Kidney tubule cell (primary cell): ENCODE measurements around the gene CDH5.

ENCODE experiments used
- DNase-seq: peaks from one replicate; pipeline ENCODE4 v3.0.0-alpha.2; 2018; ENCODE audit warnings: low spot score

Gene CDH5

DNA sequence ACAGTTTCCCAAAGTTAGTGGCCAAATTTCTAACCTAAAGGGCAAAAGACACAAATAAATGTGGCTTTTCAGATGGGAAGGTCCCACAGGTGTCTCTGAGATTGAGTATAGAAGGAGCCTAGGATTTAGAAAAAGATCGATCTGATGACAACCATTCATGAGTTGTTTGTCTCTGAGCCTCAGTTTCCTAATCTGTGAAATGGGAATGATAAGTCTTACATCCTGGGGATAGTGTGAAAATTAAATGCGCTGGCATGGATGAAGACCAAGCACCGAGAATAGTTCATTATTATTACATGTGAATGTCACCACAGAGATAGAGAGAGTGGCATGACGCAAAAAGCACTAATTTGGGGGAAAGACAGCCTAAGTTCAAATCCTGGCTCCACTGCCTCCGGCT is 7.2 kb downstream of the CDH5 start:
- DNase-seq, result no peak

- no peak for DNase-seq
Observed at GRCh38 chr16:66374176-66374575, 7.7 kb downstream of the CDH5 start.

- DNase-seq, result no peak
Observed at GRCh38 chr16:66375451-66375850, 9.0 kb downstream of the CDH5 start.

- no peak for DNase-seq
Observed at GRCh38 chr16:66376114-66376513, 9.6 kb downstream of the CDH5 start.

DNA sequence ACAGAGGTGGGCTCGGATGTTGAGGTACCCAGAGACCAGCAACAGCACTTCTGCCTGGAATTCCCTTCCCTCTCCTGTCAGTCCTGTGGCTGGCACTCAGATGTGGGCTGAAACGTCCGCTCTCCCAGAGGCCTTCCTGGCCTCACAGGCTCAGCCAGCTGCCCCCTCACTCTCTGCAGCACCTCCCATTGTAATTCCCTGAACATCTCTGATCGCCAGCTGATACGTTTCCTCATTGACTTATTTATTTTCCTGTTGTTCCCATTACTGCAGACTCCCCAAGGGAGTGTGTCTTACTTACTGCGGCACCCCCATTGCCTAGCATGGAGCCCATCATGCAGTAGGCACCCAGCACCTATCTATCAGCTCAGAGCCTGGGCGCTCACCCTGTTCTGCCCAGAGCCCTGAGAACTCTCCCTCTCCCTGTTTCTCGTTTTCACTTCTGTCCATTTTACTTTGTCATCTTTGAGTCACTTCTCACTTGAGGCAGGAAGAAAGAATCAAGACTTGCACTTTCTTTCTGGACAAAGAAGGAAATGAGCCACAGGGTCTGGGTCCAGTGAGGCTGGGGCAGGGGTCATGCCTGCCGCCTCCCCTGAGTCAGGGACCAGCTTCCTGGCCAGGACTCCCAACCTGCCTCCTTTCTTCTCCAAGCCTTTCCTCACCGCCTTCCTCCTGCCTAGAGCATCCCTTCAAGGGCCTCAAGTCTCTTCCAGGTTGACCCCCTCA is 10.2 kb downstream of the CDH5 start:
- DNase-seq, result peak; percentile 39

GRCh38 chr16:66377324-66377723 is 10.8 kb downstream of the CDH5 start:
- DNase-seq, result no peak

- DNase-seq, result peak; percentile 32
Observed at GRCh38 chr16:66378741-66379570, 12.5 kb downstream of the CDH5 start.

- DNase-seq, result no peak
Observed at GRCh38 chr16:66379571-66379941, 13.1 kb downstream of the CDH5 start.

DNA sequence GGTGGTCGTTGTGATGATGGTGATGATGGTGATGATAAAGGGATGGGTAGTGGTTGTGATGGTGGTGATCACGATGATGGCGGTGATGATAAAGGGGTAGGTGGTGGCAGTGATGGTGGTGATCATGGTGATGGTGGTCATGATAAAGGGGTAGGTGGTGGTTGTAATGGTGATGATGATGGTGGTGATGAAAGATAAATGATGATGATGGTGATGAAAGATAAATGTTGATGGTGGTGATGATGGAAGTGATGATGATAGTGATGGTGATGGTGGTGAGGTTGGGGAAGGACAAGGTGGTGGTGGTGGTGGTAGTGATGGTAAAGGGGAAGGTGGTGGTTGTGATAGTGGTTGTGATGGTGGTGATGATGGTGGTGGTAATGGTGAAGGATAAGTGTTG is 13.9 kb downstream of the CDH5 start:
- DNase-seq, result no peak

GRCh38 chr16:66381585-66382170 is 15.2 kb downstream of the CDH5 start:
- DNase-seq, result no peak

- peak; percentile 99 for DNase-seq
Observed at GRCh38 chr16:66382171-66382965, 15.9 kb downstream of the CDH5 start.

- DNase-seq, result peak; percentile 98
Observed at GRCh38 chr16:66382966-66383299, 16.4 kb downstream of the CDH5 start.

- DNase-seq, result no peak
Observed at GRCh38 chr16:66383551-66383950, 17.1 kb downstream of the CDH5 start.

DNA sequence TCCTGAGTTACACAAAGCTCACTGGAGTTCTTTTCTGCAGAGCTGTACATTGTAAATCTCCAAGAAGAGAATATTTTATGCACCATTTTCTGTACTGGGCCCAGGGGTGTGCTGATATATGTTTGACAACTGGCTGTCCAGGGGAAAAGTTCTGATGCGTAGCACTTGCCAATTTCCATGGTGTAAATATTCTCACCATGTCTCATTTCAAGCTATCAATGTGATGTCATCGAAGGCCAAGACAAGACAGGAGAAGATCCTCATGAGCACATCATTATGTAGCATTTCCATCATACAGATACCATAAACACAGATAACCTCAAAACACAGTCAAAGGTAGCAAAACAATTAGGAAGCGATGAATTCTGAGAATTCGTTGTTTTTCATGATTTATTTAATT is 18.9 kb downstream of the CDH5 start:
- DNase-seq, result no peak

DNA sequence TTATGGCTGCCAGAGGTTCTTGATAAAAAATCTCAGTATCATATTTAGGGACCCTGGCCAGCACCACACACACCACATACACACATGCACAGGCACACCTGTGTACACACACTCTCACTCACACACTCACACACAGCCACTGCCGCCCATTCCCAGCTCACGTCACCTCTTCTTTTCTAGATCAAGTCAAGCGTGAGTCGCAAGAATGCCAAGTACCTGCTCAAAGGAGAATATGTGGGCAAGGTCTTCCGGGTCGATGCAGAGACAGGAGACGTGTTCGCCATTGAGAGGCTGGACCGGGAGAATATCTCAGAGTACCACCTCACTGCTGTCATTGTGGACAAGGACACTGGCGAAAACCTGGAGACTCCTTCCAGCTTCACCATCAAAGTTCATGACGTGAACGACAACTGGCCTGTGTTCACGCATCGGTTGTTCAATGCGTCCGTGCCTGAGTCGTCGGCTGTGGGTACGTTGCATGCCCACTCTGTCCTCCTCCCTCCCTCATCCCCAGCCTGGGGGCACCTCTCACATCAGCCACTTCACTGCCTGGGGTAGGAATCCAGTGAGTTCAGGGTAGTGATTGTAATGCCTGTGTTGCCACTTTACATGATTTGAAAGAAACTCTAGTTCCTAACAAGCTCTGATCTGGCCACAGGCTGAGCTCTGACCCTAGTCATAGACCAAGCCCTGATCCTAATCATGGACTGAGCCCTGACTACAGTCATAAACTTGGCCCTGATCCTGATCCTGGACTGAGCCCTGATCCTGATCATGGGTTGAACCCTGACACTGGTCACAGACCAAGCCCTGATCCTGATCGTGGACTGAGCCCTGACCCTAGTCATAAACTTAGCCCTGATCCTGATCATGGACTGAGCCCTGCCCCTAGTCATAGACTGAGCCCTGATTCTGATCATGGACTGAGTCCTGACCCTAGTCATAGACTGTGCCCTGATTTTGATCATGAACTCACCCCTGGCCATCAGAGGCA is 20.4 kb downstream of the CDH5 start:
- DNase-seq, result no peak

DNA sequence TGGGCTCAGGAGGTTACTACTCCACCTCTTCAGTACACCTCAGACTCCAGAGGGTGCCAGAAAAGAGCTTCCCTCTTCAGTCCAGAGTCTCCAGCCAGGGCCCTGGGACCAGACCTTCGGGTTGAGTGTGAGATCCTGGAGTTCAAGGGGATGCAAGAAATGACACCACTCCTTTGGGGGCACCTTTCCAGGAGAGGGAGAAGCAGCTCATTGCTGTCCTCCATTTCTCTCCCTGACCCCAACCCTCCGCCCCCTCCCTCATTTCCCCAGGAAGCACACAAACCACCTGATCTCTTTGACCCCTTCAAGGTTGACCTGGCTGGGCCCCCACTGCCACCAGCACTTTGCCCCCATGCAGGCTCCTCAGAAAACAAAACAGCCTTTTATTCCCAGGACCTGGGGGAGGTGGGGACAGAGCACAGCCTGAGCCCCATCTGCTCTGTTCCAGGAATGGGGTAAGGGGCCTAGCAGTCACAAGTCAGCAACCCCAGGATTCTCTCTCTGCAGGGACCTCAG is 21.4 kb downstream of the CDH5 start:
- DNase-seq, result no peak

DNA sequence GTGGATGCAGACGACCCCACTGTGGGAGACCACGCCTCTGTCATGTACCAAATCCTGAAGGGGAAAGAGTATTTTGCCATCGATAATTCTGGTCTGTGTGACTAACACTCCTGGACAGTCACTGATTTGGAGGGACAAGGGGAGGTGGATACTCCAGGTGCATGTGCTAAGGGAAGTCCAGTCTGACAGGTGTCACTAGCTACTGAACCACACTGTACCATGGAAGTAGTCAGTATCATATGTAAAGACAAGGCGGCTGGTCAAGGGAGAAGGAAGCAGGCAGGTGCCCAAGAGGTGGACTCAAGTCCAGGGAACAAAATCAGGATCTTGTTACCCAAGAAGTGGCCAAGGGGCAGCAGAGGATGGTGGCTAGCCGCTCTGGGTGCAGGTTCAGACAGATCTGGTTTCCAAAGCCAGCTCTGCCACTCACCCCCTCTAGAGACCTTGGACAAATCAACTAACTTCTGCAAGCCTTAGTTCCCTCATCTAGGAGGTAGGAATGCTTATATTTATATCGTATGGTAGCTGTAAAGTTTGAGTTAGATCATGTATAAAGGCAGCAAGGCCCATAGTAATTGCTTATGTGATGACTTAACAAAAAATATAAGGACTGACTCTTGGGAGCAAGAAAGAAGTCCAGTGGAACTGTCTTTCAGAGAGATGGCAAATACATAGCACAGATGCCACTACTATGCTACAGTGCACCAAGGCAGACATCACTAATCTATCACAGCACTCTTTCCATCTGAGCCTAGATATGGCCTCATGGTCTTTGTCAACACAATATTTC is 22.1 kb downstream of the CDH5 start:
- no peak for DNase-seq

DNA sequence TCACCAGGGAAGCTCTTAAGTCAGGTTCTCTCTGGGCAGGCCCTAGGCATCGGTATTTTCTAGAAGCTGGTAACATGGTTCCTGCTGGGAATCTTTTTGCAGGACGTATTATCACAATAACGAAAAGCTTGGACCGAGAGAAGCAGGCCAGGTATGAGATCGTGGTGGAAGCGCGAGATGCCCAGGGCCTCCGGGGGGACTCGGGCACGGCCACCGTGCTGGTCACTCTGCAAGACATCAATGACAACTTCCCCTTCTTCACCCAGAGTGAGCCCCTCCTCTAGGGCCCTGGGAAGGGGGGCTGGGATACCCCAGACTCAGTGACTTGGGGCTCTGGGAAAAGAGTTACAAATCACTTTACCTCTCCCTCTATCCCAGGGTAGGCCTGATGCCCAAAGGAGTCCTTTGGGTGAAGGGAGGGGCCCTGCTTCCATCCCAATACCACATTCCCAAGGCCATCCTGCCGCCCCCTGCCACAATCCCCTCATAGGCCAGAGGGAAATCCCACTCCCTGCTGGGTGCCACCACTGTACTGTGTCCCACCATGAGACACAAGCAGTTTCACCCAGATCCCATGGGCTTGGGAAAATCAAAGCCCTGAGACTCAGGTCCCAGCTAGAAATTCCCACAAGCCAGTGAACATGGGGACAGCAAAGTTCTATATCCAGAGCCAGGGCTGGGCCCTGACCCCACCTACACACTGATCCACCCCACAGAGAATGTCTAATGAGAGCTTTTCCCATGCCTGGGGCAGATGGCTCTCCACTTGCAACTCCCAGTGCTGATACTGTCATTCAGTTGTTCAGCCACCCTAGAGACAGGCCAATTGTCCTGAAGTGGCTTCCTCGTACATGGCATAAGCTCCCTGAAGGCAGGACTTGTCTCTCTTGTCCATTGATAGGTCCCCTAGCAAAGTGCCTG is 23.0 kb downstream of the CDH5 start:
- no peak for DNase-seq
